ENCODE measurements around the gene NDC80. TPM values are rescaled to one million over a fixed set of nuclear protein-coding genes. Genes with fewer than 3 reads are reported as not detected.
A peak's percentile ranks its signal among the peaks of the same experiment; 100 is the strongest.

The NDC80 gene
- total and polyA plus RNA-seq, 9 of the 15 experiments (the other 6 are each of a cell fraction or from before 2014, with no cell fraction given) = 65.2 to 97.9 (median 83.3) TPM

- TF ChIP-seq ZNF407 (IDR thresholded peaks at IDR 0.05; ENCODE audit: low read depth) (no peak), CC2D1A (IDR thresholded peaks at IDR 0.05) (no peak), RUNX1 (IDR thresholded peaks at IDR 0.05; ENCODE audit: low read depth) (no peak), DPF2 (IDR thresholded peaks at IDR 0.05) (peak; percentile 86), SMAD4 (CRISPR knock-in tag; conservative IDR thresholded peaks at IDR 0.05) (0 out of 2 replicates have a peak, but pooled peaks have one; percentile 48), ZBTB40 (IDR thresholded peaks at IDR 0.05) (no peak), ZBTB40 (CRISPR knock-in tag; IDR thresholded peaks at IDR 0.05) (no peak), ZNF512 (tag; IDR thresholded peaks at IDR 0.05) (no peak), CBX1 (IDR thresholded peaks at IDR 0.05; ENCODE audit: low read depth) (no peak)
Observed at GRCh38 chr18:2657788-2658458, 86.6 kb downstream of the NDC80 start (continued).

Measured in K562 (cell line).